ENCODE measurements around the gene LRGUK.
"Not testable (repeated sequence)": the region's sequence is repeated elsewhere in the genome, so short reads cannot be mapped to it uniquely, and the experiment has no call there.

The LRGUK gene

DNA sequence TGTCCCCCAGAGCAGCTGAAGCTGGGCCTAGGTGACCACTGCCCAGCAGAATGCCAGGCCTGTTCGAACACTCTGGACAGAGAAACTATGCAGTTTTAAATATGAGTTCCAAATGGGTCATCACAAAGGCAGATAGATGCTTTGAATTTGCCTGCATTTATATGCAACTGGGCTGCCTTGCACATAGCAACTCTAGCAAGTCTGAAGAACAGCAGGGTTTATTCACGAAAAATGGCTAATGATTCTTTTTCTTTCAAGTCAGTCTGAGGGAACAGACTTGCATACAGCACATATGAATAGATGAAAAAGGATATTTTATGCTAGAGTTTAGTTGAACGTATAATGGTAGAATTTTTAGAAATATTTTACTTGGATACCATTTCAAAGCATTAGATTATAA, 121.1 kb downstream of the LRGUK start:
- no peak for DNase-seq

DNA sequence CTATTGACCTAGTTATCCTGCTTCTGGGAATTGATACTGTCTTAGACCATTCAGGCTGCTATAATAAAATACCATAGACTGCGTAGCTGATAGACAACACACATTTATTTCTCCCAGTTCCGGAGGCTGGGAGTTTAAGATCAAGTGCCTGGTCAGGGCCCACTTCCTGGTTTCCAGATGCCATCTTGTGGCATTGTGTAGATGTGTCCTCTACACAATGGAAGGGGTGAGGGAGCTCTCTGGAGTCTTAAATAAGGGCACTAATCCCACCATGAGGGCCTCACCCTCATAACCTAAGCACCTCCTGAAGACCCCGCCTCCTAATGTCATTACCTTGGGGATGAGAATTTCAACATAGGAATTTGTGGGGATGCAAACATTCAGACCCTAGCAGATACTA, 127.2 kb downstream of the LRGUK start:
- DNase-seq: no peak

DNA sequence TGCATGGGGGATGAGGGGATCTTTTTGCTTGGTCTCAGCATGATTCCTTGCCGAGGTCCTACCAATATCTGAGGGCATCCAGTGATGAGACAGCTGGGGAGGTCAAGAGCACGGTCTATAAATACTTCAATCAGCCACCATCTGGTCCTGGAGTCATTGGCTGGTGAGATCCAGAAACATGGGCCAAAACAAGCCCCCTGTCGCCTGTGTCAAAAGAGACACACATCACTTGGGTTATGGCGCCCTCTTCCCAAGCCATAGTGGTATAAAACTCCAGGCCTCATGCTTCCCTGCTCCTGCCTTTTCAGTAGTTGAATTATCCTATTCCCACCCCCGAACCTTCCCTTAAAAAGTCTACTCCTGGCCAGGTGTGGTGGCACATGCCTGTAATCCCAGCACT, 128.7 kb downstream of the LRGUK start:
- DNase-seq: no peak

DNA sequence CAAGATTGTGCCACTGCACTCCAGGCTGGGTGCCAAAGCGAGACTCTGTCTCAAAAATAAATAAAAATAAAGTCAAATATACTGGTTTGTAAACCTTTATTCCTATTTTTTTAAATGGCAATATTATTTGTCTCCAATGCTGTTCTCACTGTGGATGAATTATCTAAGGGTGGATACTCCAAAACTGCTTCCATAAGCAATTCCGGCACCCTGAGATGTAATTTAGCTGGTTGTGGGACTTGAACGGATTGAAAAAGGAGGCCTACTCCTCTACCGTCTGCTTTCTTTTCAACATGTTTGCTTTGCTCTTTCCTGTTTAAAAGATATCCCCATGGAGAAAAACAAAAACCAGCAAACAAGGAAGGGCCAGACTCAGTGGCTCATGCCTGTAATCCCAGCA, 135.2 kb downstream of the LRGUK start:
- DNase-seq: no peak

DNA sequence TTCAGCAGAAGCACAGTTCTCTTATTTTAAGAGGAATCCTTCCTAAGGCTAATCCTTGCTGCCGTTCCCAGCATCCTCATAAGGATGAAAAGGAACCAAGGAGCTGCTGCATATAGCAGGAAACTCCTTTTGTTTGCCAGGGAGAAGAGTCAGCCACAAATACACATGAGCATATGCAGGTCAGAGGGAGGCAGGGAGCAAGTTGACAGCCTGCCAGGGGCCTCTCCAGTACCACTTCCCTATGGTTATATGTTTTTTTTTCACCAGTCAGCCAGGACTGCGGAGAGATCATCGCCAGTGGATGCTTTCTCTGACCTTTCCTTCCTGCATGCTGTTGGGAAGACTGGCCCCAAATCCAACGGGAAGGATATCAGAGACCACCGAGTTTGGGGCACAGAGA, 149.8 kb downstream of the LRGUK start:
- DNase-seq: no peak

DNA sequence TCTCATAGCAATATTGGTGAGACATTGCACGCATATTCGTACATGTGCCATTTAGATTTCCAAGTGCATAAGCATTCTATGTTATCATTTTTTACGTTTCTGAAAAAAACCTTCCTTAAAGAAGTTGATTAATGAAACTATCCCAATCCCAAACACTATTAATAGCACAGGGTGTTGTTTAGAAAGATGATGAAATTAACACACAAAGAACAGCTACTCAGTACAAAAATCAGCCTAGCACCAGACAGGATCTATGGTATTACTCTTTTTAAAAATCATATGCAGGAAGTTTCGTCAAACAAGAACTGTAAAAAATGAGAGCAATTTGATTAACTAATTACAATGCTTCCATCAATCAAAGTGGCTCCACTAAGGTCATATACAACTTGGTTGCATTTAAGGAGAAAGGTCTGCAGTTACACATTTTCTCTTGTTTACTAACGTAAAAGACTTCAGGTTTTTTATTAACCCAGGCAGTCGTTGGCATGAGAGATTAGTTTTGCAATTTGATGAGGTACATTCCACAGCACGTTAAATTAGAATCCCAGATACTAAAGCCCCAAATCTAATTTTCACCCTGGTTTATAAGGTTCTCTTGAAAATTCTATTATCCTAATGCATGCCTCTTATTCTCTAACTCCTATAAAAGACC, 151.5 kb downstream of the LRGUK start:
- DNase-seq: no peak

DNA sequence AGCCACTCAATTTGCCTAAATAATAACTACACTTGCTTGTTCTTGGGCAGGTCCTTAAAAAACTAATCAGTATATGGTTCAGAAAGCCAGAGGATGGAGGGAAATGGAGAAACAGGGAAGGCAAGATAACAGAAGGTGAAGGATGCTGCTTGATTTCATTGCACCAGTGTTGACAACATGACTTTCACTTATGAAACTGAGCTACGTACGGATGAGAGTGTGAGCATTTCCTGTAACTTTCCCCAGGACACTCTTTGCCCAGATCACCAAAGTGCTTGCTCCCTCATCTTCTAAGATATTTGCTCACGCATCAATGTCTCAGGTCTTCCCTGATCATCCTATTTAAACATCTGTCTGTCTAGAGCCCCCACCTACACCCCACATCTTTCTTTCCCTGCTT, 152.2 kb downstream of the LRGUK start:
- no peak for DNase-seq

DNA sequence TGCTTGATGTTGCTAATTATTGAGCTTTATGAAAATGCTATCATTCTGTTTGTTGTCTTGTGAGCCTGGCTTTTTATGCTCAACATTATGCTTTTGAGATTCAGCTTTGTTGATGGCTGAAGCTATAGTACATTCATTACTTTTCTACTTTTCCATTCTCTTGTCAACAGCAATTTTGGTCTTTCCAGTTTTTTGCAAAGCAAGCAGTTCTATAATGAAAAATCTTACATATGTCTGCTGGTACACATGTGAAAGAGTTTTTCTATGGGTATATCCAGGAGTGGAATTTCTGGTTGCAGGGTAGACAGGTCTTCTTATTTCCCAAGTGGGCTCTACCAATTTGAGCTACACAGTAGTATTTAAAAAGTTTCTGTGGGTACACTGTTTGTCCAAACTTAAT, 152.8 kb downstream of the LRGUK start:
- DNase-seq: no peak

DNA sequence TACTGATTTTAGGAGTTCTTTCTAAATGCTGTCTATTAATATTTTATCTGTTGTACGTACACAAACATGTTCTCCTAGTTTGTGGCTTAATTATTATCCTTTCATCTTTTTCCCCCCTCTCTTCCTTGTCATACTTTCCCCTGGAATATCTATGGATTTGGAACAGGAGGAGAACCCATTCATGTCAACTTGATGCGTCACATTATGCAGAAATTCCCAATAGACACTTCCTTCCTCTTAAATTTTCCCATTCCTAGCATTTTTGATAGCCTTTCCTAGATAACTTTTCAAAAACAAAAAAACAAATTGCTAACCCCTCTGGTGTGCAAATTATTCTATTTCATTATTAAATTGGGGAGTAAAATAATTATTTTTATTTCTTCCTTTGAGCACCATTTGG, 153.4 kb downstream of the LRGUK start:
- DNase-seq: no peak

DNA sequence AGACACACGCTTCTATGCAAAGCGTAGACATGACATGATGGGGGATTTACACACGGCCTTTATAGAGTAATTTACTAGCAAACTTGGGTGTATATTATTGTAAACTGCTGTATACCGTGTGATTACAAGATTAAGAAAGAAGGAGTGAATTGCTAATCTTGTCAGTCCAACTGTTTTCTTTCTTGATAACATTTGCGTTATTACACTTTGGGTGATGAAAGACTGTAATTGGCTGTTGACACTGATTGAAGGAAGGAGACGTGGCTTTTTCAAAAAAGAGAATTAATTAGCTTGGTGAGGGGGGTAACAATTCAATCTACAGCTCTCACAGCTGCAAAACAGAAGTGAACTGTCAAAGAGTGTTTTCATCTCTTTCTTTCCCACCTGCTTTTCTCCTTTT, 156.9 kb downstream of the LRGUK start:
- no peak for DNase-seq

DNA sequence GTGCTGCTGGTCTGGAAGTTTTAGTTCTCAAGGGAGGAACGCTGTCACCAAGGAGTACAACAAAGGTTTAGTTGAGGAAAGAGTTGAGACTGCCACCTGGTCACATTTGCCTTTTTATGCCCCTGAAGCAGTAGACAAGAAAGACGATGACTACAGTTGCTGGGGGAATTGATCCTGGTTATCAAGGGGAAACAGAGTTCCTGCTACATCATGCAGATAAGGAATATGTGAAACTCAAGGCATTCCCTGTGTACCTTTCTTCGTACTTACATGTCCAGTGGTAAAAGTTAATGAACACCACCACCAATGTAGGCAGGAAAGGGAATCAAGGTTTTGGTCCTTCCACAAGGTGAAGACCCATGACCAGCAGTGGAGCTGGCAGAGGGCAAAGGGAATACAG, 157.8 kb downstream of the LRGUK start:
- DNase-seq: no peak

DNA sequence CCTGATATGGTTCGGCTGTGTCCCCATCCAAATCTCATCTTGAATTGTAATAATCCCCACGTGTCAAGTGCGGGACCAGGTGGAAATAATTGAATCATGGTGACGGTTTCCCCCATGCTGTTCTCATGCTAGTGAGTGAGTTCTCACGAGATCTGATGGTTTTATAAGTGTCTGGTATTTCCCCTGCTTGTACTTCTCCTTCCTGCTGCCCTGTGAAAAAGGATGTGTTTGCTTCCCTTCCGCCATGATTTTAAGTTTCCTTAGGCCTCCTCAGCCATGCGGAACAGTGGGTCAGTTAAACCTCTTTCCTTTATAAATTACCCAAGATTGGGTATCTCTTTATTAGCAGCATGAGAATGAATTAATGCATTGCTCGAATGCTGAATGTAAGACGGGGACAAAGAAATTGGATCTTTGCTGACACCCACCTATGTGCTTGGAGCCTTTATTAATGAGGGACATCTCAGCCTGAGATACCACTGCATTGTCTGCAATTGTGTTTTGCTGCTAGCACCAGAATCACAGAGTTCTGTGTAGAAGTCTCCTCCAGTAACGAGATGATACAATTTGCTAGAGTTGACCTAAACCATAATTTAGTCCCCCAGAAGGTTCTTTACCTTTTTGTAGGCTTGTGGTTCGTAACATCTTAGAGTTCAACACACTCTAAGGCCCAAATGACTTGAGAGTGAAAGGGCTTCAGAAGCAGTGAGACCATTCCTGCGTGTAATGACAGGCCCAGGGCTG, 160.9 kb downstream of the LRGUK start:
- no peak for DNase-seq

DNA sequence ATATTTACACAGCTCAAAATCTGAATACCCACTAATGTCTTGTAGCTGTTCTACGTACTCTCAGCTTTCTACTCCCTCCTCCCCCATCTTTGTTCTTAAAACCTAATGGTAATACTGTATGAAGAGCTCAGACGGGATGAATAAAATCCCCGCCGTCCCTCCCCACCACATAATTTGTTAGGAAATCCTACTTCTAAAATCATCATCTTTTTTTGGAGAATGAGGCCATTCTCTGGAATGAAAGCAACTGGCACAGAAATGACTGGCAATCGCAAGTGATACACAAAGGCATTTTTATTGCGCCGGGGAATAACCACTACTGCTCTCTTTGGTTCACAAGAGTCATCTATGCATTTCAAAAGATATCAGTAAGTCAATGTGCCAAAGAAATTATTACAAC, 162.3 kb downstream of the LRGUK start:
- no peak for DNase-seq

DNA sequence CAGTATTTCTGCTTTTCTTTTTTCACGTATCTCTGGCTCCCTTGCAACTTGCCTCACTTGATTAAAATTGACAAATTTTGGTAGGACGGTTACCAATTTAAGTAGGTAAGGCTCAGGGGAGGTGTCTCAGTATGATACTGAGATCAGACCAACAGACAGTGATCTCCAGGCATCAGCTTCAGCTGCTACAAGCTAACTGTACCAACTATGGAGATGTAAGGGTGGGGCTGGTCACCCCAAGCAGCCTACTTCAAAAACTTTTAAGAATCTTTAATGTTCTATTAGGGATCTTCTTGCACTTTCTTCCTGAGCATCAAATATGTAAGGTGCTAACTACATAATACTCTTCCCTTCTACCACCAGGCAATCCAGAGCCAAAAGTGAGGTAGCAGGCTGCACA, 162.7 kb downstream of the LRGUK start:
- no peak for DNase-seq

DNA sequence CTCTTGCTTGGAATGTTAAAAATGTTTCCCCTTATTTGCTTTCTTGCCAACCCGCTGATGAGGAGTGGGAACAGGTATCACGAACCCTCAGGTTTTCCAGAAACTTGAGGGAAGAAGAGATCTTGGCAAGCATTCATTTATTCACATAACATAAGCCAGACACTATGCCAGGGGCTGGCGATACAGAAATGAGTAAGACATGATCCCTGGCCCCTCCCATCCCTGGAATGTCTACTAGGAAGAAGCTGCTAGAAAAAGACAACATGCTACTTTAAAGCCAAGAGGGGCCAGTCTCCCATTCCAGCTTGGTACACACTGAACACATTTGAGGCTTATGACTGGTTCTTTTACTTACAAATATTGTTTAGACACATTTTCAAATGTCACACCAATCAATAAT, 163.1 kb downstream of the LRGUK start:
- no peak for DNase-seq

DNA sequence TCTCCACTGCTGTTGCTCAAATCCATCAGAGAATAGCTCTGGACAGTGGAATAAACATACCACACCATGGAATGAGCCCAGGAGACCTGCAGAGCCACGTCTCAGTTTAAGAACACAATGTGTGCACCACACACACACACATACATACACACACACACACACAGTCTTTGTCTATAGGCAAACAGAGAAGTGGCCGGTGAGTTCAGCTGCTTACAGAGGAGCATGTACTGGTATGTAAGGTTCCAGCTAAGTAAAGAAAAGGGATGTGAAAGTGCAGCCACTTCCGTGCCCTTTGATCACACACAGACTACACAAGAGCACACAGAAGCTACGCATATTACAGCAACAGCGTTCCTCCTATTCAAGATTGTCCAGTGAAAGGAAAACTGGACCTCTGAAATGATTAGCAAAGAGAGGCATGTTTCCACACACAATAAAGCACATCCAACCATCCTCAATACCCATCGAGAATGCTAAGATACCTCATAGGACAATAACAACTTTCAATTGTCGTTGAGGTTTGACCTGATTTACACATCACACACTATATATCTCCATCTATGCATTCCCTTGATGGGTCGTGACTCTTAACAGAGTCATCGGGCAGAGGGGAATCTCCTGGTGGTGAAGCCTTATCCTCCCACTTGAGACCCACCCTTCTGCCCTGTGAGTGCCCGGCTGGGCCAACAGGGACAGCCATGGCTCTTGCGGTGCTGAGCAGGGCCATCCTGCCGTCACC, 166.0 kb downstream of the LRGUK start:
- no peak for DNase-seq

DNA sequence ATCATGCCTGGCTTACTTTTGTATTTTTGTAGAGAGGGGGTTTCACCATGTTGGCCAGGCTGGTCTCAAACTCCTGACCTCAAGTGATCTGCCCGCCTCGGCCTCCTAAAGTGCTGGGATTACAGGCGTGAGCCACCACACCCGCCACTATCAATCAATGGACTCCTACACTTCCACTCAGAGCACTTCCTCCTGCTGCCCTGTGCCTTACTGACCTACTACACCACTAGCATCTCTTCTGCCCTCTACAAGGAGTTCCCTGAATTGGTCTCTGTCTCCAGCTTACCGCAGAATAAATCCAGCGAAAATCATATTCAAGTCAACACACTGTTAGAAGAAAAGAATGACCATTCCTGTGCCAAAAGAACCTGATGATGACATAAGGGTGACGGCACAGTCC, 168.8 kb downstream of the LRGUK start:
- not testable (repeated sequence) for DNase-seq

DNA sequence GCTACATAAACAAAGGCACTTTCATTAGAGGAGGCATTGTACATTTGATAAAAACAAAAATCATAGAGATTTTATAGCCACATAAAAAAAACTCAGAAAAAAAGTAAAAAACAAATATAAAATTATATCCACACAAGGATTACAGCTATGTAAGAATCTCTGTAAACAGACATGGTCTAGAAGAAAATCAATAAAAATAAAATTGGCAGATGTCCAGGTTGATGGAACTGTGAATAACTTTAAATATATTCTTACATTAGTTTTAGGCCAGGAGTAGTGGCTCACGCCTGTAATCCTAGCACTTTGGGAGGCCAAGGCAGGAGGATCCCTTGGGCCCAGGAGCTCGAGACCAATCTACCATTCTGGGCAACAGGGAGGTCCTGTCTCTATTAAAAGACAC, 170.3 kb downstream of the LRGUK start:
- DNase-seq: no peak

DNA sequence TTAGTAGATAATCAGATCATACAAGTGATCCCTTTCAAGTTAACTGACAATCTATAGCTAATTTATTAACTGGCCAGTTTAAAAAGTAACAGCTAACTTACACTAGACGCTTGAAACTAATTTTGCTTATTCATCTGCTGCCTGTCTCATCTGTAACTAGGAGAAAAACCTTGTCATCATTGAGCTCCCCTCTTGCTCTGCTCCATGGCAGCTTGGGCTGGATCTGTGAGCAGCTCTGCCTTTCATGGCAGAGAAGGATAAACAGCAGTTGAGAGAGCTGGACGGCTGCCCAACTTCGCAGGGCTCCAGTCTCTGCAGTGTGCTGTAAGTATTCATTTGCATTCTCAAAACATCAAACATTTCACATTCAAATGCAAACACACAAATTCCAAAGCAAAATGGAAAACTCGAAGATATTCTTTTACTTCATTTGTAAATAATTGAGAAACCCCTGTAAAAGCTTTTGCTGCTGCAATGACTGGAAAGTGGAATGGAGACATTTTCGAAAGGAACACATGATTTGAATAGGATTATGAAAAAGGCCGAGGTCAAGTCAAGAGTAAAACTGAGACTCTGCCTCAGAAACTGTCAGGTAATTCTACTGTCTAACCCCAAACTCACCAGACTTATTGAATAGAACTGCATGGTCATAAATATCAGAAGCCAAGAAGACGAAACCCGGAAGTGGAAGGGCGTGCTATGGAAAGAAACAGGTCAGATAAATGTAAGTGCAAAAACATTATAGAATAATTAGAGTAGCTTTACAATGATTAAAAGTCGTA, 172.0 kb downstream of the LRGUK start:
- no peak for DNase-seq

DNA sequence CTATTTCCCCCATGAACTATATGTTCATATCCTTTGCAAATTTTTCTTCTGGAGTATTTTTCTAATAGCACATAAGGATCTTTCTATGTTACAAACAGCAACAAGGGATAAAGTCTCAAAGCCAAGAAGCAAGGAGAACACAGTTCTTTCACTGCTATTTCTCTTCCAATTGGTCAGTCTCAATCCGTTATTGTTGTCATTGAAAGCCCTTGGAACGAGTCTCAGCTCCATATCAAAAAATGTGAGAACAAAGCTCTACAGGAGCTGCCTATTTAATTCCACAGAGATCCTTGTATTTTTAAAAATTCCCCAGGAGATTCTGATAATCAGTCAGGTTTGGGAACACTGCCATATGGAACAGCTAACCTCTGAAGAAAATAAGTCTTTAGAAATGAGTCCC, 173.8 kb downstream of the LRGUK start:
- no peak for DNase-seq

DNA sequence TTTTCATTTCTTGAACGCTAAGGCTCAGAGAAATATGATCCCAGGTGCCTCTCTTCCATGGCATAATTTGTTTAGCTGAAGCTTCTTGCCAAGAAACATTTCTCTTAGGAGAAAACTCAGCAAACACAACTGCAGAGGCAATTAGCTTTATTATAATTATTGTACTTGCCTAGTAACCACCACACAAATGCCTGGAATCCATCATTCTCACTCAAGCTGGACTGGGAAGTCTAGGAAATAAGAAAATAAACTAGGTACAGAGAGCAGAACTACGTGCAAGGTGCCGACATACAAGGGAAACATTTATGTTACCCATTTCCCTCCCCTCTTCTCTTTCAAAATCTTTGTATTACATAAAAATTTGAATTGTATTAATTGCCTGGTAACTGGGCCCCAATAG, 174.5 kb downstream of the LRGUK start:
- no peak for DNase-seq

DNA sequence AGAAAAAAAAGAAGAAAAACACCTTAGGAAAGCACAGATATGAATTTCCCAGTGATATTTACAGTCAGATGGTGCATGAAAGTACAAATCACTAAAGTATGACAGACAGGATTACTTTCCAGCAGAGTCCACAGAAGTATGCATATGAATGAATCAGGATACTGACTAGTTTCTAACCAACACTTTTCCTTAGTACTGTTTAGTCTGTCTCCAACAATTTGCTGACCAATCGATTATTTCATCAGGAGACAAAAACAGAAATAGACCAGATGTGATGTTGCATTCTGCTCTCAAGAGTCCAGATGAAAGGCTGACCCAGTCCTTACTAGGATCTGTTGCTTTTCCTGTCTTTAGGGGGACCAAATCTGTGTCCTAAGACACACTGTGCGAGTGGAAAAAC, 175.0 kb downstream of the LRGUK start:
- DNase-seq: no peak

DNA sequence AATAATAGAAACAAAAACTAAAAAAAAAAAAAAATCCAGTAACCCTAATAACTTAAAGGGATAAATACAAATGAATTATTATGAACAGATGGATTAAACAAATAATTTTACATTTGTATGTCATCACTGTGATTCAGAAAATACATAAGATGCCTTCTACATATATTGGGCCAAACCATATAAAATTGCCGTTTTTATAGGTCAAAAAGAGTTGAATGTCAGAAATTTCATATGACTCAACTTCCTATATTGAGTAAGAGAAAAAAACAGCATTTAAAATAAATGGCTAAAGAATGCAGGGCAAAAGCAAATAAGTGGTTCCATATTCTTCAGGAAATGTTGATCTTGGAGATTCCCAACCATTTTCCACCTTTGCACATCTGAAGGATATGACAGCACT, 180.2 kb downstream of the LRGUK start:
- DNase-seq: no peak

DNA sequence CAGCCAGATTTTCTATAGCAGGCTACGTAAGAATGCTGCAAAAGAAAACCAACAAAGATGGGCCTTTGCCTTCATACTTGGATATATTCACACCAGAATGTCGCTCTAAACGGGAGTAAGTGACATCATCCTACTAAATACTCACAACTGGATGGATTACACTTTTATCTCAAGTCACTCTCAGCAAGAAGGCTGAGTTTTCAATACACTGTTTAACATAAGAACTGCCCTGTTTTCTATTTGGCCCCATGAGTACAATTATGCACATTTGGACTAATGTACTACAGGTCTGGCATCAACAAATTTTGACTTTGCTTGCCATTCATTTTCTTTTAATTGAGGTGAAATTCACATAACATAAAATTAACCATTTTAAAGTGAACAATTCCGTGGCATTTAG, 181.4 kb downstream of the LRGUK start:
- no peak for DNase-seq

All from CD4-positive, alpha-beta T cell treated with Interleukin-4 for 4 hours (primary cell).